Mononuclear cell (primary cell): ENCODE results near the gene TXNRD2. TPM values are rescaled to one million over a fixed set of nuclear protein-coding genes. Genes with fewer than 3 reads are reported as not detected.

Experiments used
- H3K27me3 ChIP-seq: 2 replicates; pipeline ENCODE4 v1.6.0; 2011; ENCODE audit warnings: low read length, control low read depth; ENCODE audit not compliant: insufficient read depth
- H3K4me1 ChIP-seq: 2 replicates; pipeline ENCODE4 v1.5.1; 2011; ENCODE audit warnings: mild to moderate bottlenecking, low read length, control low read depth; ENCODE audit not compliant: insufficient read depth
- H3K4me3 ChIP-seq: 2 replicates; pipeline ENCODE4 v1.5.1; 2011; ENCODE audit warnings: mild to moderate bottlenecking, low read length, moderate library complexity
- H3K9me3 ChIP-seq: 2 replicates; pipeline ENCODE4 v1.5.1; 2011; ENCODE audit warnings: low read depth, mild to moderate bottlenecking, control low read depth, low read length
- total RNA-seq: library from RNA; depleted of rRNA; stranded (reverse); fragments of >200 nt; gene quantifications from one replicate; pipeline ENCODE4 v1.2.3, GENCODE V29; 2012

TXNRD2 gene
- total RNA-seq, result 11.3 TPM

DNA sequence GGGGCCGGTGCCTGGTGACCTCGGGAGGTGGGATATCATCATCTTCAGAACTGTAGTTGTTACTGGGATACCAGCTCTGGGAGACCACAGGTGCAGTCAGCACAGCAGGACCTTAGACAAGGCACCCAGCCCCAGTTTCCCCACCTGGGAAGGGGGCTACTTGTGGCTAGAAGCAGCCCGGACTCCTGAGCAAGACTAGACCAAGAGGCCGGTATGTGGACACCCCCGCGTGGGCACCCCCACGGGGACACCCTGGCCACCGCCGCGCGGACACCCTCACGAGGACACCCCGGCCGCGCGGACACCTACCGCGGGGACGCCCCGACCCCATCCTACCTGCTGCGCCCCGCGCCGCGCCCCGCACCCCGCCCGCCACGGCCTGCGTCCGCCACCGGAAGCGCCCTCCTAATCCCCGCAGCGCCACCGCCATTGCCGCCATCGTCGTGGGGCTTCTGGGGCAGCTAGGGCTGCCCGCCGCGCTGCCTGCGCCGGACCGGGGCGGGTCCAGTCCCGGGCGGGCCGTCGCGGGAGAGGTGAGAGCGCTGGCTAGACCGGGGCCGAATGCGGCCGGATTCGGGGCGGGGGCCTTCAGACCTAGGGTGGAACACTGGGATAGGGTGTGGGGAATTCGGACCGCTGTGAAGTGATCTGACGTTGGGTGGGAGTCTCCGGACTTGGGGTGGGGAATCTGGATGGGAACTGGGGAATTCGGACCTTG is at the start of gene TXNRD2, which contains the start of gene COMT:
Gene TXNRD2 (minus strand): TSS at position 454 of the 718 bp plus-strand sequence. CDS start 15 bp downstream, at position 439.
Gene COMT (plus strand): TSS at position 408 of the 718 bp plus-strand sequence. CDS start 20,755 bp downstream, outside the sequence.
- Histone ChIP-seq H3K4me1 (peaks cover 55% of the 10 kb centered on the region), H3K27me3 (no peaks in the 10 kb centered on the region), H3K4me3 (peak within 1 kb of the TSS; percentile 56), H3K9me3 (no peaks in the 10 kb centered on the region)

- H3K4me3 ChIP-seq, result no peak overlapping the region
- H3K9me3 ChIP-seq, result no peaks in the 10 kb centered on the region
- no peaks in the 10 kb centered on the region for H3K27me3 ChIP-seq
- peaks cover 5% of the 10 kb centered on the region for H3K4me1 ChIP-seq
Measured at GRCh38 chr22:19991395-19991644, 49.7 kb upstream of the TXNRD2 start.

DNA sequence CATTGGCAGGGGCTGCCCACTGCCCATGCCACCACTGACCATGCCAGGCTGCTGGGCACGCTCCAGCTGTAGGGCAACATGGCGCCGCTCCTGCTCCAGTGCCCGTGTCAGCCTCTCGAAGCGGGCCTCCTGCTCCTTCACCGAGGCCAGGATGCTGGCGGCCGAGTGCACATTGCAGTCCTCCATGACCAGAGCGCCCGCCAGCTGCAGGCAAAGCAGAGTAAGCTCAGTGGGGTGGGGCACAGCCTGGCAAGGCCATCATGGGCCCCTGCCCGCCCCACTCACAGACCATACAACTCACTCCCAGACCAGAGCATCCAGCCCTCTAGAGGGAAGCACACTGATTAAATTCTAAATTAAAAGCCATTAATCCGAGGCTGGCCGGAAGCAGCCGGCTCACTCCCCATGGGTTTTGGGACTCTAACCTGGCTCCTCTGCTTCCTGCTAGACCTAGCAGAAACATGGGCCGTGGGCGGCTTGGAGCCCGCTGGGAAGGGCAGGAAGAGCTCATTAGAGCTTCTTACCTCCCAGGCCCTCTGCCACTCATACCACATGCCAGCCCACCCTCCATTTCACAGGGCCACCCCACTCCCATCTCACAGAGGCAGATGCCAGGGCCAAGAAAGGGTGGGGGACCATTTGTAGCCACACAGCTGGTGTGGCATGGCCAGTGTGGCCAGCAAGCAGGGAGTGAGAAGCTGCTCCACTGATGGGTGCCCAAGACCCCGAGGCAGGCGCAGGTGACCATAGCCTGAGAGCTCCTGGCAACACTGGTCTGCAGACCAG is 49.2 kb upstream of the TXNRD2 start:
- Histone ChIP-seq H3K4me1 (peaks cover 10% of the 10 kb centered on the region), H3K9me3 (no peaks in the 10 kb centered on the region), H3K27me3 (no peaks in the 10 kb centered on the region), H3K4me3 (no peak overlapping the region)

GRCh38 chr22:19990188-19990587 is 48.6 kb upstream of the TXNRD2 start:
- H3K9me3 ChIP-seq, result no peaks in the 10 kb centered on the region
- peaks cover 10% of the 10 kb centered on the region for H3K4me1 ChIP-seq
- H3K27me3 ChIP-seq, result no peaks in the 10 kb centered on the region
- H3K4me3 ChIP-seq, result no peak overlapping the region

DNA sequence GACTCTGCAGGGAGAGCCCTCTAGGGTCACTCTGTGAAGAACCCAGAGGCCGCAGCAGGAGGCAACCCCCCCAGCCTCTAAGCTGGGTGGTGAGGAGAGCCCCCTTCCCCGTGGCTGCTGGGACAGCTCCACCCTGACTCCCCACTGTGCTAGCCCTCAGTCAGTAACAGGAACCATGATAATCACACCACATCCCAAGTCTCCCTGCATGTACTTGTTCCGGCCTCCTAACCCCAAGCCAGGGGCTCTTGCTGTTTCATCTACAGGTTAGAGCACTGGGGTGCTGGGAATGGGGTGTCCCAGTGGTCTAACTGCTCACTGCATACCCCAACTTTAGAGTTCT is 48.1 kb upstream of the TXNRD2 start:
- Histone ChIP-seq H3K4me1 (peaks cover 10% of the 10 kb centered on the region), H3K9me3 (no peaks in the 10 kb centered on the region), H3K27me3 (no peaks in the 10 kb centered on the region), H3K4me3 (no peak overlapping the region)

DNA sequence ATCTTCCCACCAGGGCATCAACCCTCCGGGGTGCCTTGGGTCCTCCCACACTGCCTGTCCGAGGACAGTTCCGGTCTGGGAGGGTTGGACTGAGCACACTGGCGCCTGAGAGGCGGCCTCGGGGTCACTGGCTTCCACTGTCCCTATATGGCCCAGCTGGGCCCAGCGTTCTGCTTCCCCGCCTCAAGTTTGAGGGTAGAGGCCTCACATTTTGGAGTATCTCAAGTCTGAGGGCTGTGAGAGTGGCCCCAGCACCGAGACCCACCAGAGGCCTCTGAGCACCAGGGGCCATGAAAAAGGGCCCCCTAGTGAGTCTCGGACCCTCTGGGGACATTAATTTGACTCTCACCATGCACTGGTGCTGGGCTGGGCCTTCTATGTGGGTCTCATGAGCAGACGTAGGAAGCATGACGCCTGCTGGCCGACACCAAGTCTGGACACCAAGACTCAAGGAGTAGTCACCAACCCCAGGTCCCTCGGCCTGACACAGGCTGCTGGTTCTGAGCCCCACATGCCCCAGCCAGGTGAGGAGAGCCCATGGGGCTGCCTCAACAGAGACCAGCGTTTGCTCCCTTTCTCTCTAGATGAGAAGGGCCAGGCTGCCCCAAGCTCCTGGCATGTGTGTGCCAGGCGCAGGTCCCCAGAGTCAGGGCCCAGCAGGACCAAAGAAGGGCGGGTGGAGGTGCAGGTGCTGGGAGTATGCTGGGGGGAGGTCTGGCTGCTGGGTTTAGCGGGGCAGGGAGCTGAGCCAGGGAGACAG is 47.5 kb upstream of the TXNRD2 start:
- no peak overlapping the region for H3K4me3 ChIP-seq
- no peaks in the 10 kb centered on the region for H3K27me3 ChIP-seq
- peaks cover 10% of the 10 kb centered on the region for H3K4me1 ChIP-seq
- H3K9me3 ChIP-seq, result no peaks in the 10 kb centered on the region

DNA sequence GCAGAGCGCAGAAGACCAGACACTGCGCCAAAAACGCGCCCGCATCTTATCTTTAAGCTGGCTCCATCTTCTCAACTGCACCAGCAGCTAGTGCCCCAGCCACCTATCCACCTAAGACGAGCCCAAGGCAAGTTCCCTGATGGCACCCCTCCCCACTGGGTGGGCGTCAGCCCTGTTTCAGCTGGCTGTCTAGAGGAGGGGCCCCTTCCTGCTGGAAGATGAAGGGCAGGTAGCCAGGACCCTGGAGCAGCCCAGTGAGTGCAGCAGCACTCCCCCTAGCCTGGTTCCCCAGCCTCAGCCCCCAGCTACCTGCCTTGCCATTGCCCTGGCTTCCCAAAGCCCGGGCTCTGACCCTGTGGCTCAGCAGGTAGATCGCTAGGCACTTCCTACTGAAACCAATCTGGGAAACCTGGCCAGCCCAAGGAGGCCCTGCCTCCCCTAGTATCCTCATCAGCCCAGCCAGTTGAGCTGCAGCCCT is 46.8 kb upstream of the TXNRD2 start:
- H3K9me3 ChIP-seq, result no peaks in the 10 kb centered on the region
- H3K27me3 ChIP-seq, result no peaks in the 10 kb centered on the region
- no peak overlapping the region for H3K4me3 ChIP-seq
- peaks cover 10% of the 10 kb centered on the region for H3K4me1 ChIP-seq

DNA sequence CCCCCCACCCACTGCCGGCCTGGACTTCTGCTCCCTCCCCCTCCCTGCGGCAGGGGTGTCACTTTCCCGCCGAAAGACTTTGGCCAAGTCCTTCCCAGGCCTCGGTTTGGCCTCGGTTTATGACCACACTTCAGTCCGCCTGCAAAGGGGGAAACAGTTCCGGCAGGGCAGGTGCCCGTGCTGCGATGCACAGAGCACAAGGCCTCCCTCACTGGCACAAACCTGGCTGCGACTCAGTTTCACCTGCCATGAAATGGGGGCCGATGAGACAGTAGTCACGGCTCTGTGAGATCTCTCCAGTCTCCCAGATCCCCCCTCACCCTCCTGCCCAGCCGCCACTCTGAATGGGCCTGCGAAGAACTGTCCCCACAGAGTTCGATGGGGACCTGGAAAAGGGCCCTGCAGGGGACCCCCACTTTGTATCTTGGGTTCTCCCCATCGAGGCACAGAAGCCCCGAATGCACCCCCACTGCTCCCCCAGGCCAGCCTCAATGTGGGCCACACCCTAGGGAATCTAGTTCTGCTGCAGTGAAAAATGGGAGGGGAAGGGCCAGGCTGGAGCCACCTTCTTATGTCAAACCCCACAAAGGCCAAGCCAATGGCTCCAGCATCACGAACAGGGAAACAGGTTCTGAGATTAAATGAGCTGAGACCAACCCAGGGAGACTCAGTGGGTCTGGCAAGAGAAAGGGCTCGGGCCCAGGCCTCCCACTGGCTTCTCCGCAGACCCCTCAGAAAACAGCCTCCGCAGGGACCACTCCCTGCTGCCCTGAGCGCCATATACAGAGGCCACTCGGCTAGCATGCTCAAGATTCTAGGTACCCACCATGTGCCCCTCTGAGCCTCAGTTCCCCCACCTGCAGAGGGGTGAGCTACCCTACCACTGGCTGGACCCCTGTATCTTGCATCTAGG is 46.0 kb upstream of the TXNRD2 start:
- Histone ChIP-seq H3K4me1 (peaks cover 10% of the 10 kb centered on the region), H3K9me3 (no peaks in the 10 kb centered on the region), H3K27me3 (no peaks in the 10 kb centered on the region), H3K4me3 (no peak overlapping the region)

- Histone ChIP-seq H3K27me3 (no peaks in the 10 kb centered on the region), H3K4me1 (peaks cover 10% of the 10 kb centered on the region), H3K9me3 (no peaks in the 10 kb centered on the region), H3K4me3 (peak overlapping the region; percentile 47)
Measured at GRCh38 chr22:19986410-19987341, 45.1 kb upstream of the TXNRD2 start.

DNA sequence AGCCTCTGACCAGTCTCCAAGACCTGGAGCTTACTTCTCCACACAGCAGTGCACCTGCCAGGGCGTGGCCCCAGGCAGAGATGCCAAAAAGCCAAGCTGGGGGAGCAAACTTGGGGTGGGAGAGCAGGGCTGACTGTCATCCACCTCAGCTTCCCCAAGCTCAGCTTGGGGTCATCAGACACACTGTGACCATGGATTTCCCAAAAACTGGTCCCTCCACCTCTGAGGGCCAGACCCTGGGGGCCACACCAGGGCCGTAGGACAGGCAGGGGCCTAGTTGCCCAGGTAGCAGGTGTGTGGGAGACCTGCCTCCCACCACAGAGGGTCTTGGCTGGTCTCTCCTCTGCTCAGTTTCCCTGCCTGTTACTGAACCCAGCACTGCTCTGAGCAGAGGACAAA is 44.4 kb upstream of the TXNRD2 start:
- Histone ChIP-seq H3K9me3 (no peaks in the 10 kb centered on the region), H3K27me3 (no peaks in the 10 kb centered on the region), H3K4me3 (no peak overlapping the region), H3K4me1 (peaks cover 10% of the 10 kb centered on the region)

- Histone ChIP-seq H3K4me1 (peaks cover 10% of the 10 kb centered on the region), H3K27me3 (no peaks in the 10 kb centered on the region), H3K9me3 (no peaks in the 10 kb centered on the region), H3K4me3 (no peak overlapping the region)
Measured at GRCh38 chr22:19984851-19985811, 43.5 kb upstream of the TXNRD2 start.

DNA sequence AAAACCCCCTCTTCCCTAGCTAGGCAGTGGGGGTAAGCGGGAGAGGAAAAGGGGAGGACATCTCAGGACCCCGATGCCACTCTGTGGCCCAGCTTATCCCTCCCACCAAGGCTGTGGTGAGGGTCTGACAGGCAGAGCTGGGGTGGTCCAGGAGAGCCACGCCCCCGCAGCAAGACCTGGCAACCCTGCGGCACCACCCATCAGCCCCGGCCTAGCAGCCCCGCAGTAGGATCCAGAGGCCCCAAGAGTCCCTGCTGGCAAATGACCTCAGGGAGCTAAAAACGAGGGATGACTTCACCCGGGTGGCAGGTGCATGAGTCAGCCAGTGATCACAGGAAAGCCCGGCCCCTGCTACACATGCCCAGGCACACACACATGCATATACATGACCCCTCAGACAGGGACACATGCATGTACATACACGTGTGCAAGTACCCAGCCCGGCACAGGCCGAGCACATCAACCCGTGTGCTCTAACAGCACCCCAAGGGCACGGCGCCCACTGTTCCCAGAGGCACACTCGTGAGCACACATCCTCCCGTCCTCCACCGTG is 42.7 kb upstream of the TXNRD2 start:
- no peak overlapping the region for H3K4me3 ChIP-seq
- peaks cover 10% of the 10 kb centered on the region for H3K4me1 ChIP-seq
- H3K9me3 ChIP-seq, result no peaks in the 10 kb centered on the region
- no peaks in the 10 kb centered on the region for H3K27me3 ChIP-seq
